Fibroblast of mammary gland (primary cell): Measurements from ENCODE around the gene TOMM6.

Source experiments
- DNase-seq: peaks from one replicate; pipeline ENCODE4 v3.0.0-alpha.2; 2010; ENCODE audit warnings: low read depth
- H3K4me3 ChIP-seq: 2 replicates; pipeline ENCODE4 v1.5.1; 2011; ENCODE audit warnings: low read depth, mild to moderate bottlenecking, low read length, moderate library complexity; ENCODE audit not compliant: control insufficient read depth
- CTCF ChIP-seq: conservative IDR thresholded peaks from 2 replicates; pipeline ENCODE4 v1.5.1; 2011; ENCODE audit warnings: low read depth, low read length, inconsistent platforms; ENCODE audit not compliant: control insufficient read depth, insufficient read depth

The TOMM6 gene

GRCh38 chr6:41813469-41813868 is 26.0 kb downstream of the TOMM6 start:
- no peak for TF ChIP-seq CTCF
- H3K4me3 ChIP-seq, result no peak overlapping the region
- peak; percentile 29 for DNase-seq

GRCh38 chr6:41813956-41814355 is 26.5 kb downstream of the TOMM6 start:
- no peak overlapping the region for H3K4me3 ChIP-seq
- no peak for TF ChIP-seq CTCF
- DNase-seq, result no peak

- no peak overlapping the region for H3K4me3 ChIP-seq
- no peak for TF ChIP-seq CTCF
- no peak for DNase-seq
Observed at GRCh38 chr6:41814629-41815028, 27.1 kb downstream of the TOMM6 start.

GRCh38 chr6:41815587-41815986 is 28.1 kb downstream of the TOMM6 start:
- no peak for TF ChIP-seq CTCF
- H3K4me3 ChIP-seq, result no peak overlapping the region
- no peak for DNase-seq

GRCh38 chr6:41818271-41819054 is 31.0 kb downstream of the TOMM6 start:
- no peak overlapping the region for H3K4me3 ChIP-seq
- no peak for TF ChIP-seq CTCF
- peak; percentile 28 for DNase-seq

- TF ChIP-seq CTCF, result no peak
- DNase-seq, result no peak
- H3K4me3 ChIP-seq, result no peak overlapping the region
Observed at GRCh38 chr6:41821266-41821665, 33.8 kb downstream of the TOMM6 start.
